Osteoblast (primary cell): ENCODE data around the gene TIMMDC1. TPM values are rescaled to one million over a fixed set of nuclear protein-coding genes. Genes with fewer than 3 reads are reported as not detected.

Experiments used
- DNase-seq: peaks from one replicate; pipeline ENCODE4 v3.0.0; 2011; ENCODE audit warnings: low spot score, mixed read lengths; ENCODE audit not compliant: insufficient read length; ENCODE audit errors: missing footprints
- H2AFZ ChIP-seq: 2 replicates; pipeline ENCODE4 v1.6.0; 2011; ENCODE audit warnings: mild to moderate bottlenecking, low read length
- H3K27ac ChIP-seq: 2 replicates; pipeline ENCODE4 v1.5.1; 2011; ENCODE audit warnings: mild to moderate bottlenecking, low read depth, low read length, moderate library complexity
- H3K27me3 ChIP-seq: 2 replicates; pipeline ENCODE4 v1.6.0; 2012; ENCODE audit warnings: mild to moderate bottlenecking, control low read depth, inconsistent platforms, low read length, moderate library complexity; ENCODE audit not compliant: insufficient read depth
- H3K36me3 ChIP-seq: 2 replicates; pipeline ENCODE4 v1.5.1; 2011; ENCODE audit warnings: mild to moderate bottlenecking, low read length, control low read depth, moderate library complexity; ENCODE audit not compliant: insufficient read depth
- H3K4me1 ChIP-seq: 2 replicates; pipeline ENCODE4 v1.5.1; 2011; ENCODE audit warnings: mild to moderate bottlenecking, low read length, control low read depth, moderate library complexity; ENCODE audit not compliant: insufficient read depth
- H3K4me2 ChIP-seq: 2 replicates; pipeline ENCODE4 v1.6.0; 2011; ENCODE audit warnings: mild to moderate bottlenecking, low read length; ENCODE audit not compliant: insufficient read depth
- H3K4me3 ChIP-seq: fragments of 200-600 bp; sonication (generic); 3 replicates; pipeline ENCODE4 v1.5.1; 2012; ENCODE audit warnings: mild to moderate bottlenecking, low read length, inconsistent platforms; ENCODE audit not compliant: insufficient read depth
- H3K79me2 ChIP-seq: 2 replicates; pipeline ENCODE4 v1.6.0; 2012; ENCODE audit warnings: mild to moderate bottlenecking, low read length, control low read depth, inconsistent platforms; ENCODE audit not compliant: insufficient read depth
- H3K9me3 ChIP-seq: 2 replicates; pipeline ENCODE4 v1.5.1; 2011; ENCODE audit warnings: low read depth, low read length, control low read depth
- H4K20me1 ChIP-seq: 2 replicates; pipeline ENCODE4 v1.6.0; 2012; ENCODE audit warnings: mild to moderate bottlenecking, low read length, control low read depth; ENCODE audit not compliant: insufficient read depth
- CTCF ChIP-seq: IDR thresholded peaks from 2 replicates; pipeline ENCODE4 v1.5.1; 2011; ENCODE audit warnings: mild to moderate bottlenecking, low read depth, low read length, moderate library complexity; ENCODE audit errors: extremely low read depth
- total RNA-seq: library from RNA; depleted of rRNA; stranded (reverse); fragments of >200 nt; gene quantifications from 2 replicates; pipeline ENCODE4 v1.2.3, GENCODE V29; 2012

TIMMDC1 gene
- total RNA-seq, 1 donor = 59.4 TPM

GRCh38 chr3:119481079-119481478 is 17.3 kb upstream of the TIMMDC1 start:
- H3K27ac ChIP-seq = no peak overlapping the region
- no peaks in the 10 kb centered on the region for H3K27me3 ChIP-seq
- no peaks in the 10 kb centered on the region for H4K20me1 ChIP-seq
- no peak overlapping the region for H3K4me2 ChIP-seq
- DNase-seq = peak; percentile 37
- H3K4me1 ChIP-seq = no peaks in the 10 kb centered on the region
- H2AFZ ChIP-seq = peak overlapping the region; percentile 9
- no peak overlapping the region for H3K4me3 ChIP-seq
- no peaks in the 10 kb centered on the region for H3K79me2 ChIP-seq
- H3K9me3 ChIP-seq = no peaks in the 10 kb centered on the region
- TF ChIP-seq CTCF = no peak
- peaks cover 12% of the 10 kb centered on the region for H3K36me3 ChIP-seq

- H4K20me1 ChIP-seq = no peaks in the 10 kb centered on the region
- H3K27me3 ChIP-seq = no peaks in the 10 kb centered on the region
- no peaks in the 10 kb centered on the region for H3K9me3 ChIP-seq
- no peak for TF ChIP-seq CTCF
- H3K4me1 ChIP-seq = no peaks in the 10 kb centered on the region
- no peak overlapping the region for H3K4me3 ChIP-seq
- no peaks in the 10 kb centered on the region for H3K79me2 ChIP-seq
- no peak overlapping the region for H2AFZ ChIP-seq
- no peak overlapping the region for H3K4me2 ChIP-seq
- no peak overlapping the region for H3K27ac ChIP-seq
- DNase-seq = no peak
- H3K36me3 ChIP-seq = peaks cover 22% of the 10 kb centered on the region
Measured at GRCh38 chr3:119483101-119483500, 15.2 kb upstream of the TIMMDC1 start.

GRCh38 chr3:119485563-119485962 is 12.8 kb upstream of the TIMMDC1 start:
- no peak overlapping the region for H3K27ac ChIP-seq
- peaks cover 29% of the 10 kb centered on the region for H3K36me3 ChIP-seq
- no peaks in the 10 kb centered on the region for H3K79me2 ChIP-seq
- no peak for DNase-seq
- no peak overlapping the region for H3K4me3 ChIP-seq
- no peak overlapping the region for H2AFZ ChIP-seq
- H3K9me3 ChIP-seq = no peaks in the 10 kb centered on the region
- no peak for TF ChIP-seq CTCF
- no peaks in the 10 kb centered on the region for H3K27me3 ChIP-seq
- H3K4me2 ChIP-seq = no peak overlapping the region
- H4K20me1 ChIP-seq = no peaks in the 10 kb centered on the region
- no peaks in the 10 kb centered on the region for H3K4me1 ChIP-seq

- H3K4me2 ChIP-seq = no peak overlapping the region
- H3K4me1 ChIP-seq = no peaks in the 10 kb centered on the region
- H3K27ac ChIP-seq = no peak overlapping the region
- H2AFZ ChIP-seq = no peak overlapping the region
- no peaks in the 10 kb centered on the region for H3K9me3 ChIP-seq
- H3K79me2 ChIP-seq = no peaks in the 10 kb centered on the region
- no peak overlapping the region for H3K4me3 ChIP-seq
- TF ChIP-seq CTCF = no peak
- DNase-seq = no peak
- peaks cover 35% of the 10 kb centered on the region for H3K36me3 ChIP-seq
- no peaks in the 10 kb centered on the region for H3K27me3 ChIP-seq
- H4K20me1 ChIP-seq = no peaks in the 10 kb centered on the region
Measured at GRCh38 chr3:119490153-119490552, 8.2 kb upstream of the TIMMDC1 start.
